Cortex of kidney (tissue), 1 donor: ENCODE data around the gene SPANXC.
"Not testable (repeated sequence)": the region's sequence is repeated elsewhere in the genome, so short reads cannot be mapped to it uniquely, and the experiment has no call there.

Experiments
- DNase-seq: peaks from one replicate; lab custom pipeline; 2025; lab: John Stamatoyannopoulos, UW

Gene SPANXC

GRCh38 chrX:141242417-141242816, at the start of gene SPANXC:
TSS of gene SPANXC (minus strand) at chrX:141242517. CDS start at chrX:141242457, 60 bp downstream.
- DNase-seq, result not testable (repeated sequence)

GRCh38 chrX:141279476-141279875, 37.2 kb upstream of the SPANXC start:
- DNase-seq, result no peak

- no peak for DNase-seq
These were observed 36.0 kb upstream of the SPANXC start for GRCh38 chrX:141278306-141278705.

GRCh38 chrX:141258080-141258479, 15.8 kb upstream of the SPANXC start:
- DNase-seq, result no peak

- DNase-seq, result no peak
These were observed 20.7 kb downstream of the SPANXC start for GRCh38 chrX:141221611-141222010.

GRCh38 chrX:141220342-141221008, 21.8 kb downstream of the SPANXC start:
- DNase-seq, result no peak

GRCh38 chrX:141214196-141214595, 28.1 kb downstream of the SPANXC start:
- DNase-seq, result no peak

GRCh38 chrX:141201962-141202361, 40.4 kb downstream of the SPANXC start:
- no peak for DNase-seq
